Effector CD4-positive, alpha-beta T cell (primary cell): ENCODE results near the gene CACNG5.

Source experiments
- DNase-seq: peaks from one replicate; pipeline ENCODE4 v3.0.0-alpha.2; 2020

CACNG5 gene

GRCh38 chr17:66910651-66911285, 75.9 kb downstream of the CACNG5 start:
- DNase-seq, result no peak

- DNase-seq, result no peak
These were observed 80.3 kb downstream of the CACNG5 start for GRCh38 chr17:66915204-66915611.

GRCh38 chr17:66915792-66916191, 80.9 kb downstream of the CACNG5 start:
- DNase-seq, result no peak

GRCh38 chr17:66916946-66917345, 82.0 kb downstream of the CACNG5 start:
- DNase-seq, result no peak

- no peak for DNase-seq
These were observed 84.0 kb downstream of the CACNG5 start for GRCh38 chr17:66918896-66919295.

- no peak for DNase-seq
These were observed 85.5 kb downstream of the CACNG5 start for GRCh38 chr17:66920435-66920834.

- no peak for DNase-seq
These were observed 86.0 kb downstream of the CACNG5 start for GRCh38 chr17:66920950-66921349.

- DNase-seq, result no peak
These were observed 89.0 kb downstream of the CACNG5 start for GRCh38 chr17:66923886-66924285.

- no peak for DNase-seq
These were observed 91.0 kb downstream of the CACNG5 start for GRCh38 chr17:66925811-66926500.

GRCh38 chr17:66928949-66929348, 94.0 kb downstream of the CACNG5 start:
- DNase-seq, result no peak

GRCh38 chr17:66929591-66929990, 94.7 kb downstream of the CACNG5 start:
- DNase-seq, result no peak

GRCh38 chr17:66930933-66931332, 96.0 kb downstream of the CACNG5 start:
- no peak for DNase-seq

GRCh38 chr17:66932311-66932710, 97.4 kb downstream of the CACNG5 start:
- no peak for DNase-seq

GRCh38 chr17:66934040-66934439, 99.1 kb downstream of the CACNG5 start:
- no peak for DNase-seq
